GM23338 (cell line): ENCODE measurements around the gene CTNNA2. TPM values are rescaled to one million over a fixed set of nuclear protein-coding genes. Genes with fewer than 3 reads are reported as not detected.

Experiments used
- ATAC-seq: fragments of 200-7000 bp; cut with Tn5 transposase; 3 replicates; pipeline ENCODE4 v1.9.1; 2020
- DNase-seq: peaks from one replicate; pipeline ENCODE4 v3.0.0-alpha.2; 2015; ENCODE audit warnings: low spot score
- H2AFZ ChIP-seq: fragments of 200-600 bp; sonication (generic); 2 replicates; pipeline ENCODE4 v1.8.0; 2016; ENCODE audit warnings: antibody characterized with exemption, mild to moderate bottlenecking, moderate library complexity
- H3F3A ChIP-seq: fragments of 200-600 bp; sonication (generic); replicated peaks from 2 replicates; pipeline ENCODE4 v1.8.0; 2017; ENCODE audit warnings: antibody characterized with exemption, mixed run types, low read depth
- H3K27ac ChIP-seq: fragments of 200-600 bp; sonication (generic); 2 replicates; pipeline ENCODE4 v1.6.1; 2016; ENCODE audit warnings: low read depth
- H3K27me3 ChIP-seq: fragments of 200-600 bp; sonication (generic); 2 replicates; pipeline ENCODE4 v1.8.0; 2016; ENCODE audit warnings: mild to moderate bottlenecking, mixed run types, moderate library complexity; ENCODE audit not compliant: insufficient read depth
- H3K36me3 ChIP-seq: fragments of 200-600 bp; sonication (generic); 2 replicates; pipeline ENCODE4 v1.8.0; 2016; ENCODE audit warnings: mild to moderate bottlenecking; ENCODE audit not compliant: insufficient read depth
- H3K4me1 ChIP-seq: fragments of 200-600 bp; sonication (generic); 2 replicates; pipeline ENCODE4 v1.8.0; 2016; ENCODE audit warnings: mild to moderate bottlenecking, moderate library complexity; ENCODE audit not compliant: insufficient read depth
- H3K4me2 ChIP-seq: fragments of 200-600 bp; sonication (generic); 2 replicates; pipeline ENCODE4 v1.7.1; 2017; ENCODE audit warnings: mixed run types
- H3K4me3 ChIP-seq: fragments of 200-600 bp; sonication (generic); 2 replicates; pipeline ENCODE4 v1.6.1; 2016; ENCODE audit warnings: mixed run types
- H3K79me2 ChIP-seq: fragments of 200-600 bp; sonication (generic); replicated peaks from 2 replicates; pipeline ENCODE4 v1.8.0; 2017; ENCODE audit warnings: mild to moderate bottlenecking; ENCODE audit not compliant: insufficient read depth
- H3K9me2 ChIP-seq: fragments of 200-600 bp; sonication (generic); 2 replicates; pipeline ENCODE4 v1.8.0; 2017; ENCODE audit not compliant: insufficient read depth
- H4K20me1 ChIP-seq: fragments of 200-600 bp; sonication (generic); replicated peaks from 2 replicates; pipeline ENCODE4 v1.8.0; 2017; ENCODE audit warnings: mild to moderate bottlenecking; ENCODE audit not compliant: insufficient read depth
- H3K27ac Mint-ChIP-seq: 2 replicates; pipeline ENCODE4 v1.8.0; 2020; ENCODE audit warnings: inconsistent platforms, mild to moderate bottlenecking, moderate library complexity, mixed read lengths
- H3K27me3 Mint-ChIP-seq: 3 replicates; pipeline ENCODE4 v1.8.0; 2022; ENCODE audit warnings: low read depth, mild to moderate bottlenecking, moderate library complexity, mixed read lengths, inconsistent platforms; ENCODE audit not compliant: insufficient read depth, poor library complexity
- H3K36me3 Mint-ChIP-seq: 3 replicates; pipeline ENCODE4 v1.8.0; 2021; ENCODE audit warnings: low read depth, mild to moderate bottlenecking, inconsistent platforms, moderate library complexity, mixed read lengths
- H3K4me1 Mint-ChIP-seq: 3 replicates; pipeline ENCODE4 v1.8.0; 2020; ENCODE audit warnings: mild to moderate bottlenecking, inconsistent platforms, mixed read lengths
- H3K4me3 Mint-ChIP-seq: 3 replicates; pipeline ENCODE4 v1.8.0; 2021; ENCODE audit warnings: moderate library complexity, mild to moderate bottlenecking, inconsistent platforms, mixed read lengths
- H3K9me3 Mint-ChIP-seq: 3 replicates; pipeline ENCODE4 v1.8.0; 2020; ENCODE audit warnings: moderate library complexity, mild to moderate bottlenecking, inconsistent platforms, mixed read lengths
- CREB1 ChIP-seq: fragments of 250-450 bp; sonication (Bioruptor Pico); IDR thresholded peaks from 2 replicates; pipeline ENCODE4 v1.5.0; 2020; ENCODE audit warnings: low read depth, mild to moderate bottlenecking, moderate library complexity
- CTCF ChIP-seq, 2 experiments: fragments of 200-600 bp in 1 of 2; sonication (generic) in 1 of 2; conservative IDR thresholded peaks; 2 replicates each; pipeline versions ENCODE4 v1.5.1 to v1.6.1; 2016 to 2017; ENCODE audit warnings: antibody characterized with exemption in 2 of 2, low read depth in 2 of 2, mild to moderate bottlenecking in 2 of 2, moderate library complexity in 1 of 2
- EZH2 ChIP-seq: fragments of 200-600 bp; sonication (generic); IDR thresholded peaks from one replicate; pipeline ENCODE4 v1.8.0; 2017; ENCODE audit warnings: antibody characterized with exemption, mild to moderate bottlenecking, low read depth; ENCODE audit not compliant: unreplicated experiment
- EZH2phosphoT487 ChIP-seq: fragments of 200-600 bp; sonication (generic); IDR thresholded peaks from one replicate; pipeline ENCODE4 v1.8.1; 2018; ENCODE audit warnings: antibody characterized with exemption; ENCODE audit not compliant: unreplicated experiment
- JUNB ChIP-seq: IDR thresholded peaks from one replicate; pipeline ENCODE4 v1.6.1; 2016; ENCODE audit warnings: antibody characterized with exemption; ENCODE audit not compliant: unreplicated experiment
- POLR2AphosphoS5 ChIP-seq: IDR thresholded peaks from 2 replicates; pipeline ENCODE4 v1.6.1; 2016; ENCODE audit warnings: antibody characterized with exemption, low read depth
- STAT1 ChIP-seq: IDR thresholded peaks from one replicate; pipeline ENCODE4 v1.6.1; 2016; ENCODE audit warnings: antibody characterized with exemption; ENCODE audit not compliant: unreplicated experiment
- ZNF114 ChIP-seq: fragments of 250-450 bp; sonication (Bioruptor Pico); IDR thresholded peaks from 2 replicates; pipeline ENCODE4 v1.5.0; 2020; ENCODE audit warnings: mild to moderate bottlenecking, moderate library complexity
- ZNF462 ChIP-seq: fragments of 250-450 bp; sonication (Bioruptor Pico); IDR thresholded peaks from 2 replicates; pipeline ENCODE4 v1.5.0; 2020; ENCODE audit warnings: mild to moderate bottlenecking, moderate library complexity
- polyA plus RNA-seq: library from polyadenylated mRNA; unstranded; fragments of >200 nt; fragmentation: Nextera tagmentation; extraction: Ambion mirVana; gene quantifications from 2 replicates; pipeline ENCODE4 v1.2.1, GENCODE V29; 2016
- total RNA-seq: library from RNA; depleted of rRNA; stranded (reverse); fragments of >200 nt; shearing (Covaris generic); gene quantifications from 2 replicates; pipeline ENCODE4 v1.2.3, GENCODE V29; 2014
- TF ChIP-seq, protein P1 (sequence below): IDR thresholded peaks from 2 replicates; pipeline ENCODE4 v1.6.1; 2016; ENCODE audit warnings: antibody characterized with exemption
- TF ChIP-seq, protein P2 (sequence below): IDR thresholded peaks from one replicate; pipeline ENCODE4 v1.6.1; 2018; ENCODE audit warnings: antibody characterized with exemption; ENCODE audit not compliant: unreplicated experiment

The CTNNA2 gene
- total and polyA plus RNA-seq, 2 experiments from 2014 or later: 6.4 to 15.6 TPM

DNA sequence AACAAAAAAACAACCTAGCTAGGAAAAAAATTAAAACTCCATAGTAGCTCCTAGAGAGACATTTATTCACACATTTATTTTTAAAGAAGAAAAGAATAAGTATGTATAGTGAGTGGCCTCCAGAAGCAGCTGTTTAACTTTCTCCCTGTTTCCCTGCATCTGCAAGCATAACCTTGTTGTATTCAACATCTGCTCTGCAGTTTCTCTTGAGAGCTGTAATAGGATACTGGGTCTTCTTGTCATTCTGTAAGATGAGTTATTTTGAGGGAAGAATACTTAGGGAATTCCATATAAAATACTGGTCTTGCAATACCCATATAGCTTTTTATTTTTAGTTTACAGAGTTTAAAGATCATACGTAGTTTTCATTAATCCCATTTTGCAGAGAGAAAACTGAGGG is 545.1 kb downstream of the CTNNA2 start:
- peaks cover 3% of the 10 kb centered on the region for H3K27me3 Mint-ChIP-seq
- H3K9me3 Mint-ChIP-seq: no peaks in the 10 kb centered on the region
- peaks cover 41% of the 10 kb centered on the region for H3K4me1 Mint-ChIP-seq
- peak overlapping the region; percentile 34 for H3K4me2 ChIP-seq
- H3K4me3 ChIP-seq: no peak overlapping the region
- no peak overlapping the region for H3K27ac Mint-ChIP-seq
- no peak overlapping the region for H3K27ac ChIP-seq
- TF ChIP-seq POLR2AphosphoS5: no peak
- TF ChIP-seq, protein P1, sequence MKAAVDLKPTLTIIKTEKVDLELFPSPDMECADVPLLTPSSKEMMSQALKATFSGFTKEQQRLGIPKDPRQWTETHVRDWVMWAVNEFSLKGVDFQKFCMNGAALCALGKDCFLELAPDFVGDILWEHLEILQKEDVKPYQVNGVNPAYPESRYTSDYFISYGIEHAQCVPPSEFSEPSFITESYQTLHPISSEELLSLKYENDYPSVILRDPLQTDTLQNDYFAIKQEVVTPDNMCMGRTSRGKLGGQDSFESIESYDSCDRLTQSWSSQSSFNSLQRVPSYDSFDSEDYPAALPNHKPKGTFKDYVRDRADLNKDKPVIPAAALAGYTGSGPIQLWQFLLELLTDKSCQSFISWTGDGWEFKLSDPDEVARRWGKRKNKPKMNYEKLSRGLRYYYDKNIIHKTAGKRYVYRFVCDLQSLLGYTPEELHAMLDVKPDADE: no peak
- TF ChIP-seq EZH2: no peak
- TF ChIP-seq CREB1 (CRISPR knock-in tag): no peak
- TF ChIP-seq JUNB: no peak
- TF ChIP-seq, protein P2, sequence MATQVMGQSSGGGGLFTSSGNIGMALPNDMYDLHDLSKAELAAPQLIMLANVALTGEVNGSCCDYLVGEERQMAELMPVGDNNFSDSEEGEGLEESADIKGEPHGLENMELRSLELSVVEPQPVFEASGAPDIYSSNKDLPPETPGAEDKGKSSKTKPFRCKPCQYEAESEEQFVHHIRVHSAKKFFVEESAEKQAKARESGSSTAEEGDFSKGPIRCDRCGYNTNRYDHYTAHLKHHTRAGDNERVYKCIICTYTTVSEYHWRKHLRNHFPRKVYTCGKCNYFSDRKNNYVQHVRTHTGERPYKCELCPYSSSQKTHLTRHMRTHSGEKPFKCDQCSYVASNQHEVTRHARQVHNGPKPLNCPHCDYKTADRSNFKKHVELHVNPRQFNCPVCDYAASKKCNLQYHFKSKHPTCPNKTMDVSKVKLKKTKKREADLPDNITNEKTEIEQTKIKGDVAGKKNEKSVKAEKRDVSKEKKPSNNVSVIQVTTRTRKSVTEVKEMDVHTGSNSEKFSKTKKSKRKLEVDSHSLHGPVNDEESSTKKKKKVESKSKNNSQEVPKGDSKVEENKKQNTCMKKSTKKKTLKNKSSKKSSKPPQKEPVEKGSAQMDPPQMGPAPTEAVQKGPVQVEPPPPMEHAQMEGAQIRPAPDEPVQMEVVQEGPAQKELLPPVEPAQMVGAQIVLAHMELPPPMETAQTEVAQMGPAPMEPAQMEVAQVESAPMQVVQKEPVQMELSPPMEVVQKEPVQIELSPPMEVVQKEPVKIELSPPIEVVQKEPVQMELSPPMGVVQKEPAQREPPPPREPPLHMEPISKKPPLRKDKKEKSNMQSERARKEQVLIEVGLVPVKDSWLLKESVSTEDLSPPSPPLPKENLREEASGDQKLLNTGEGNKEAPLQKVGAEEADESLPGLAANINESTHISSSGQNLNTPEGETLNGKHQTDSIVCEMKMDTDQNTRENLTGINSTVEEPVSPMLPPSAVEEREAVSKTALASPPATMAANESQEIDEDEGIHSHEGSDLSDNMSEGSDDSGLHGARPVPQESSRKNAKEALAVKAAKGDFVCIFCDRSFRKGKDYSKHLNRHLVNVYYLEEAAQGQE: no peak
- no peak for TF ChIP-seq CTCF (conservative IDR thresholded peaks at IDR 0.05; ENCODE audit: low read depth in 2 of 2)
- TF ChIP-seq ZNF114: no peak
- no peak for TF ChIP-seq EZH2phosphoT487
- TF ChIP-seq STAT1: no peak
- no peaks in the 10 kb centered on the region for H3K36me3 Mint-ChIP-seq
- H2AFZ ChIP-seq: no peak overlapping the region
- peaks cover 34% of the 10 kb centered on the region for H3K4me1 ChIP-seq
- no peak overlapping the region for H3K4me3 Mint-ChIP-seq
- ATAC-seq (no peak), DNase-seq (no peak)
- no peaks in the 10 kb centered on the region for H3K79me2 ChIP-seq
- no peaks in the 10 kb centered on the region for H3F3A ChIP-seq
- H4K20me1 ChIP-seq: no peaks in the 10 kb centered on the region
- H3K9me2 ChIP-seq: 0 out of 2 replicates have a peak, but pooled peaks cover 4% of the 10 kb centered on the region
- no peaks in the 10 kb centered on the region for H3K27me3 ChIP-seq
- no peaks in the 10 kb centered on the region for H3K36me3 ChIP-seq

GRCh38 chr2:80058562-80058961 is 545.7 kb downstream of the CTNNA2 start:
- Histone ChIP-seq H3F3A (no peaks in the 10 kb centered on the region), H3K4me2 (peak overlapping the region; percentile 34), H3K9me2 (0 out of 2 replicates have a peak, but pooled peaks cover 4% of the 10 kb centered on the region), H2AFZ (no peak overlapping the region), H4K20me1 (no peaks in the 10 kb centered on the region), H3K36me3 (no peaks in the 10 kb centered on the region), H3K27me3 (no peaks in the 10 kb centered on the region), H3K4me1 (peaks cover 34% of the 10 kb centered on the region), H3K79me2 (no peaks in the 10 kb centered on the region), H3K27ac (no peak overlapping the region), H3K4me3 (no peak overlapping the region)
- 0 out of 3 replicates have a peak overlapping the region, but pooled peaks have one; percentile 3 for H3K4me3 Mint-ChIP-seq
- H3K4me1 Mint-ChIP-seq: peaks cover 41% of the 10 kb centered on the region
- peaks cover 3% of the 10 kb centered on the region for H3K27me3 Mint-ChIP-seq
- ATAC-seq (peak; percentile 86), DNase-seq (peak; percentile 83)
- H3K27ac Mint-ChIP-seq: 0 out of 2 replicates have a peak overlapping the region, but pooled peaks have one; percentile 3
- H3K36me3 Mint-ChIP-seq: no peaks in the 10 kb centered on the region
- no peaks in the 10 kb centered on the region for H3K9me3 Mint-ChIP-seq
- peak; percentile 90 for TF ChIP-seq ZNF462 (CRISPR knock-in tag)
